Spleen (tissue), 11 donors: ENCODE results near the gene ZYG11A. TPM values are rescaled to one million over a fixed set of nuclear protein-coding genes. Genes with fewer than 3 reads are reported as not detected.

Experiments
- microRNA-seq, 3 donors: library from miRNA; unstranded; fragments of <30 nt; microRNA quantifications; one replicate each; pipeline versions ENCODE4 to v1.1.0, GENCODE V29; 2019 to 2020
- polyA plus RNA-seq, 3 donors: library from polyadenylated mRNA; stranded (reverse); fragments of 200-250 nt; gene quantifications; one replicate each; pipeline ENCODE4 v1.2.1, GENCODE V29; 2013
- small RNA-seq, 4 donors: library from RNA; depleted of rRNA; stranded (forward); fragments of <200 nt; gene quantifications; one replicate each; pipeline ENCODE3, GENCODE V24; 2016
- total RNA-seq, 7 donors: library from RNA; depleted of rRNA in 3 of 7; stranded (reverse); fragments of >200 nt in 3 of 7; fragmentation: NEBNext Ultra II Directional in 4 of 7; extraction: Animal tissue kit (Norgen Biotek cat#: 25700) in 4 of 7; gene quantifications; one replicate each; pipeline versions ENCODE4 v1.1.0 to v1.2.1, GENCODE V29; 2016 to 2021
- donor health status: healthy with polysubstance abuse.
- donor health status: DM: no; HTN: no; CAD: no; lungs with moderate emphysema.
- donor health status: DM: no; HTN: no; CAD: no.
- donor health status: Bipolar disorder and iron deficiency.
- donor health status: healthy.
- donor health status: DM: no; HTN: no; CAD: no.
- donor health status: DM: yes; HTN: yes; CAD: no.

The ZYG11A gene
- total and polyA plus RNA-seq, 10 donors = 0.02 to 0.85 (median 0.16) TPM

Small RNA genes within 50 kb of the gene (microRNA-seq; reads per million reads assigned to microRNA genes)
- gene MIR1273F (0 reads per million in 3 donors), gene MIR1273G (0 reads per million in 3 donors), gene MIR5095 (0 reads per million in 3 donors)

Small RNA genes within 50 kb of the gene (small RNA-seq; reads per million reads assigned to genes)
- gene AC099677.1 = 0 reads per million in 4 donors
- 0 reads per million in 4 donors for gene AC099677.2
- 0 reads per million in 4 donors for gene MIR1273F
- gene MIR1273G = 0 reads per million in 4 donors
- gene MIR5095 = 0 reads per million in 4 donors
- gene RNU6-969P = 0 reads per million in 4 donors

Other genes with a start within 250 kb of the ZYG11A start
- gene GPX7, start 240.4 kb upstream of the ZYG11A start, total RNA-seq = 10 to 100 TPM in 4 of 7 donors, 1 to 10 TPM in 3; 6.4 to 24.7 (median 12.9) TPM
- gene GPX7, start 240.4 kb upstream of the ZYG11A start, polyA plus RNA-seq = 10 to 100 TPM; 13.8 to 23.5 (median 17.9) TPM
- 10 to 100 TPM; 12.8 to 23.6 (median 17.9) TPM for gene SHISAL2A, start 209.6 kb upstream of the ZYG11A start, total RNA-seq
- gene SHISAL2A, start 209.6 kb upstream of the ZYG11A start, polyA plus RNA-seq = 10 to 100 TPM in 2 of 3 donors, 1 to 10 TPM in 1; 9.2 to 15.5 (median 14.4) TPM
- gene COA7, start 144.4 kb upstream of the ZYG11A start, total RNA-seq = 10 to 100 TPM in 3 of 7 donors, 1 to 10 TPM in 4; 5.0 to 12.8 (median 8.8) TPM
- gene COA7, start 144.4 kb upstream of the ZYG11A start, polyA plus RNA-seq = 1 to 10 TPM; 1.9 to 5.6 (median 3.5) TPM
- 10 to 100 TPM; 18.2 to 35.5 (median 26.0) TPM for gene ZYG11B, start 116.3 kb upstream of the ZYG11A start, total RNA-seq
- 1 to 10 TPM; 3.0 to 5.0 (median 3.4) TPM for gene ZYG11B, start 116.3 kb upstream of the ZYG11A start, polyA plus RNA-seq
- 10 to 100 TPM; 49.1 to 99.4 (median 77.7) TPM for gene ECHDC2, start 79.0 kb downstream of the ZYG11A start, total RNA-seq
- gene ECHDC2, start 79.0 kb downstream of the ZYG11A start, polyA plus RNA-seq = 100 to 1,000 TPM in 1 of 3 donors, 10 to 100 TPM in 2; 33.3 to 104 (median 74.1) TPM
- 100 to 1,000 TPM in 1 of 7 donors, 10 to 100 TPM in 6; 69.4 to 101 (median 83.0) TPM for gene SCP2, start 84.5 kb downstream of the ZYG11A start, total RNA-seq
- 100 to 1,000 TPM in 2 of 3 donors, 10 to 100 TPM in 1; 83.6 to 105 (median 104) TPM for gene SCP2, start 84.5 kb downstream of the ZYG11A start, polyA plus RNA-seq
- gene PODN, start 219.5 kb downstream of the ZYG11A start, total RNA-seq = 1 to 10 TPM in 6 of 7 donors, under 1 TPM in 1; 0.64 to 3.8 (median 1.4) TPM
- 1 to 10 TPM in 2 of 3 donors, under 1 TPM in 1; 0.67 to 3.8 (median 2.6) TPM for gene PODN, start 219.5 kb downstream of the ZYG11A start, polyA plus RNA-seq